ENCODE measurements around the gene RABGAP1L.
"Not testable (repeated sequence)": the region's sequence is repeated elsewhere in the genome, so short reads cannot be mapped to it uniquely, and the experiment has no call there.

The RABGAP1L gene

GRCh38 chr1:174572771-174573170 is 413.5 kb downstream of the RABGAP1L start:
- Histone ChIP-seq H4K20me1 (ENCODE audit: low read depth, low read length) (no peaks in the 10 kb centered on the region), H3K27me3 (ENCODE audit: low read length) (no peaks in the 10 kb centered on the region), H3K9ac (ENCODE audit: low read length) (no peak overlapping the region), H3K9me3 (ENCODE audit: insufficient read depth, low read length) (peaks cover 6% of the 10 kb centered on the region; the same call in 1 of the 2 replicates), H3K79me2 (ENCODE audit: insufficient read depth, low read length) (no peaks in the 10 kb centered on the region), H3K36me3 (ENCODE audit: low read length) (peaks cover 15% of the 10 kb centered on the region), H3F3A (ENCODE audit: insufficient read depth) (no peaks in the 10 kb centered on the region), H3K4me2 (ENCODE audit: low read depth, low read length, poor library complexity, severe bottlenecking) (no peak overlapping the region), H3K4me3 (ENCODE audit: insufficient read depth, low read length, poor library complexity, severe bottlenecking) (no peak overlapping the region), H3K27ac (ENCODE audit: low read depth, low read length) (no peak overlapping the region), H2AFZ (ENCODE audit: low read depth, low read length, severe bottlenecking) (no peak overlapping the region), H3K9me2 (replicated peaks; ENCODE audit: insufficient read depth, low read length) (no peaks in the 10 kb centered on the region)
- no peak for TF ChIP-seq EZH2phosphoT487 (conservative IDR thresholded peaks at IDR 0.05; ENCODE audit: low read length)
- TF ChIP-seq CTCF (IDR thresholded peaks at IDR 0.05; ENCODE audit: insufficient read depth, low read length, poor library complexity, severe bottlenecking), result no peak

- H3F3A ChIP-seq (ENCODE audit: insufficient read depth); H3K4me3 ChIP-seq (ENCODE audit: insufficient read depth, low read length, poor library complexity, severe bottlenecking); H4K20me1 ChIP-seq (ENCODE audit: low read depth, low read length); H3K4me2 ChIP-seq (ENCODE audit: low read depth, low read length, poor library complexity, severe bottlenecking); H2AFZ ChIP-seq (ENCODE audit: low read depth, low read length, severe bottlenecking); H3K27ac ChIP-seq (ENCODE audit: low read depth, low read length); H3K9me2 ChIP-seq (replicated peaks; ENCODE audit: insufficient read depth, low read length); H3K9ac ChIP-seq (ENCODE audit: low read length); H3K27me3 ChIP-seq (ENCODE audit: low read length); H3K79me2 ChIP-seq (ENCODE audit: insufficient read depth, low read length); H3K9me3 ChIP-seq (ENCODE audit: insufficient read depth, low read length): not testable (repeated sequence)
- peaks cover 15% of the 10 kb centered on the region for H3K36me3 ChIP-seq (ENCODE audit: low read length)
These were observed 416.8 kb downstream of the RABGAP1L start for GRCh38 chr1:174576120-174576519.

GRCh38 chr1:174577681-174578080 is 418.4 kb downstream of the RABGAP1L start:
- Histone ChIP-seq H3K27ac (ENCODE audit: low read depth, low read length) (no peak overlapping the region), H3K4me2 (ENCODE audit: low read depth, low read length, poor library complexity, severe bottlenecking) (no peak overlapping the region), H2AFZ (ENCODE audit: low read depth, low read length, severe bottlenecking) (no peak overlapping the region), H3K27me3 (ENCODE audit: low read length) (no peaks in the 10 kb centered on the region), H3K9me3 (ENCODE audit: insufficient read depth, low read length) (peaks cover 6% of the 10 kb centered on the region; the same call in 1 of the 2 replicates), H4K20me1 (ENCODE audit: low read depth, low read length) (no peaks in the 10 kb centered on the region), H3K36me3 (ENCODE audit: low read length) (peaks cover 15% of the 10 kb centered on the region), H3K4me3 (ENCODE audit: insufficient read depth, low read length, poor library complexity, severe bottlenecking) (no peak overlapping the region), H3K9ac (ENCODE audit: low read length) (no peak overlapping the region), H3K79me2 (ENCODE audit: insufficient read depth, low read length) (no peaks in the 10 kb centered on the region), H3K9me2 (replicated peaks; ENCODE audit: insufficient read depth, low read length) (no peaks in the 10 kb centered on the region), H3F3A (ENCODE audit: insufficient read depth) (no peaks in the 10 kb centered on the region)
- TF ChIP-seq EZH2phosphoT487 (conservative IDR thresholded peaks at IDR 0.05; ENCODE audit: low read length) (no peak), CTCF (IDR thresholded peaks at IDR 0.05; ENCODE audit: insufficient read depth, low read length, poor library complexity, severe bottlenecking) (no peak)

GRCh38 chr1:174580801-174581200 is 421.5 kb downstream of the RABGAP1L start:
- no peak overlapping the region for H3K4me3 ChIP-seq (ENCODE audit: insufficient read depth, low read length, poor library complexity, severe bottlenecking)
- no peak overlapping the region for H2AFZ ChIP-seq (ENCODE audit: low read depth, low read length, severe bottlenecking)
- H3K36me3 ChIP-seq (ENCODE audit: low read length), result peaks cover 4% of the 10 kb centered on the region
- TF ChIP-seq EZH2phosphoT487 (conservative IDR thresholded peaks at IDR 0.05; ENCODE audit: low read length), result no peak
- no peak for TF ChIP-seq CTCF (IDR thresholded peaks at IDR 0.05; ENCODE audit: insufficient read depth, low read length, poor library complexity, severe bottlenecking)
- no peaks in the 10 kb centered on the region for H4K20me1 ChIP-seq (ENCODE audit: low read depth, low read length)
- H3K9me3 ChIP-seq (ENCODE audit: insufficient read depth, low read length), result no peaks in the 10 kb centered on the region; the same call in 1 of the 2 replicates
- no peaks in the 10 kb centered on the region for H3K9me2 ChIP-seq (replicated peaks; ENCODE audit: insufficient read depth, low read length)
- no peak overlapping the region for H3K4me2 ChIP-seq (ENCODE audit: low read depth, low read length, poor library complexity, severe bottlenecking)
- no peaks in the 10 kb centered on the region for H3K79me2 ChIP-seq (ENCODE audit: insufficient read depth, low read length)
- no peaks in the 10 kb centered on the region for H3F3A ChIP-seq (ENCODE audit: insufficient read depth)
- H3K27ac ChIP-seq (ENCODE audit: low read depth, low read length), result no peak overlapping the region
- no peak overlapping the region for H3K9ac ChIP-seq (ENCODE audit: low read length)
- H3K27me3 ChIP-seq (ENCODE audit: low read length), result no peaks in the 10 kb centered on the region
